GM21381 (cell line): ENCODE data around the gene PNKD.

Source experiments
- ATAC-seq: cut with Tn5 transposase; IDR thresholded peaks from one replicate; pipeline ENCODE4 v1.9.1; 2021; ENCODE audit warnings: mild to moderate bottlenecking, moderate library complexity; ENCODE audit not compliant: unreplicated experiment

PNKD gene

GRCh38 chr2:218269900-218270720 lies at the start of gene PNKD, which contains the start of gene AAMP:
PNKD (plus strand) TSS chr2:218270519; CDS start chr2:218270536, 17 bp downstream.
AAMP (minus strand) TSS chr2:218270137; CDS start chr2:218270086, 51 bp downstream.
- peak; percentile 87 for ATAC-seq

- ATAC-seq = no peak
Observed at GRCh38 chr2:218221000-218221399, 49.3 kb upstream of the PNKD start.

GRCh38 chr2:218223046-218223445 lies 47.3 kb upstream of the PNKD start:
- ATAC-seq = no peak

GRCh38 chr2:218224186-218224585 lies 46.1 kb upstream of the PNKD start:
- ATAC-seq = no peak

GRCh38 chr2:218226903-218227302 lies 43.4 kb upstream of the PNKD start:
- ATAC-seq = no peak

GRCh38 chr2:218228366-218229090 lies 41.8 kb upstream of the PNKD start:
- ATAC-seq = no peak

- peak; percentile 86 for ATAC-seq
Observed at GRCh38 chr2:218229239-218229638, 41.1 kb upstream of the PNKD start.

GRCh38 chr2:218229851-218230250 lies 40.5 kb upstream of the PNKD start:
- no peak for ATAC-seq

GRCh38 chr2:218230882-218231281 lies 39.4 kb upstream of the PNKD start:
- ATAC-seq = peak; percentile 65

- ATAC-seq = no peak
Observed at GRCh38 chr2:218233543-218233942, 36.8 kb upstream of the PNKD start.

- ATAC-seq = no peak
Observed at GRCh38 chr2:218234521-218234920, 35.8 kb upstream of the PNKD start.

GRCh38 chr2:218235017-218235416 lies 35.3 kb upstream of the PNKD start:
- no peak for ATAC-seq

- ATAC-seq = no peak
Observed at GRCh38 chr2:218236829-218237228, 33.5 kb upstream of the PNKD start.

- ATAC-seq = no peak
Observed at GRCh38 chr2:218238887-218239286, 31.4 kb upstream of the PNKD start.

GRCh38 chr2:218244204-218244603 lies 26.1 kb upstream of the PNKD start:
- no peak for ATAC-seq

GRCh38 chr2:218244665-218245064 lies 25.7 kb upstream of the PNKD start:
- ATAC-seq = no peak

- no peak for ATAC-seq
Observed at GRCh38 chr2:218245214-218245613, 25.1 kb upstream of the PNKD start.

GRCh38 chr2:218249691-218250090 lies 20.6 kb upstream of the PNKD start:
- no peak for ATAC-seq

- no peak for ATAC-seq
Observed at GRCh38 chr2:218252509-218253231, 17.6 kb upstream of the PNKD start.

GRCh38 chr2:218253232-218253625 lies 17.1 kb upstream of the PNKD start:
- no peak for ATAC-seq

- ATAC-seq = no peak
Observed at GRCh38 chr2:218255446-218255845, 14.9 kb upstream of the PNKD start.
